ENCODE measurements around the gene CREBL2. TPM values are rescaled to one million over a fixed set of nuclear protein-coding genes. Genes with fewer than 3 reads are reported as not detected.

CREBL2 gene
- total RNA-seq, 1 experiment from 2014 or later: 18.3 TPM

- no peak overlapping the region for H3K18ac ChIP-seq (ENCODE audit: insufficient read length, low read depth, low read length)
- no peak for DNase-seq
- peaks cover 14 to 24% (median 22%) of the 10 kb centered on the region in 3 experiments for H3K36me3 Mint-ChIP-seq (ENCODE audit: insufficient read depth in 1 of 3, low read depth in 3 of 3)
- no peak overlapping the region for H3K14ac ChIP-seq (ENCODE audit: insufficient read depth, low read length)
- no peak overlapping the region for H2BK120ac ChIP-seq (ENCODE audit: low read depth, low read length, poor library complexity, severe bottlenecking)
- H3K27me3 ChIP-seq (ENCODE audit: insufficient read depth, low read length): no peaks in the 10 kb centered on the region
- H2AK5ac ChIP-seq (ENCODE audit: insufficient read length, low read length): no peak overlapping the region
- H4K20me1 ChIP-seq (ENCODE audit: control insufficient read depth, insufficient read depth, insufficient read length): no peaks in the 10 kb centered on the region
- H3K4ac ChIP-seq (ENCODE audit: low read depth, low read length): no peak overlapping the region
- TF ChIP-seq, protein P1, sequence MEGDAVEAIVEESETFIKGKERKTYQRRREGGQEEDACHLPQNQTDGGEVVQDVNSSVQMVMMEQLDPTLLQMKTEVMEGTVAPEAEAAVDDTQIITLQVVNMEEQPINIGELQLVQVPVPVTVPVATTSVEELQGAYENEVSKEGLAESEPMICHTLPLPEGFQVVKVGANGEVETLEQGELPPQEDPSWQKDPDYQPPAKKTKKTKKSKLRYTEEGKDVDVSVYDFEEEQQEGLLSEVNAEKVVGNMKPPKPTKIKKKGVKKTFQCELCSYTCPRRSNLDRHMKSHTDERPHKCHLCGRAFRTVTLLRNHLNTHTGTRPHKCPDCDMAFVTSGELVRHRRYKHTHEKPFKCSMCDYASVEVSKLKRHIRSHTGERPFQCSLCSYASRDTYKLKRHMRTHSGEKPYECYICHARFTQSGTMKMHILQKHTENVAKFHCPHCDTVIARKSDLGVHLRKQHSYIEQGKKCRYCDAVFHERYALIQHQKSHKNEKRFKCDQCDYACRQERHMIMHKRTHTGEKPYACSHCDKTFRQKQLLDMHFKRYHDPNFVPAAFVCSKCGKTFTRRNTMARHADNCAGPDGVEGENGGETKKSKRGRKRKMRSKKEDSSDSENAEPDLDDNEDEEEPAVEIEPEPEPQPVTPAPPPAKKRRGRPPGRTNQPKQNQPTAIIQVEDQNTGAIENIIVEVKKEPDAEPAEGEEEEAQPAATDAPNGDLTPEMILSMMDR (conservative IDR thresholded peaks at IDR 0.05): no peak
- no peak overlapping the region for H4K91ac ChIP-seq (ENCODE audit: insufficient read length, low read depth, low read length)
- no peaks in the 10 kb centered on the region for H3K79me1 ChIP-seq (ENCODE audit: insufficient read depth, low read depth, low read length, poor library complexity, severe bottlenecking)
- no peak overlapping the region for H3K4me2 ChIP-seq (ENCODE audit: insufficient read depth, insufficient read length, low read length)
- no peak overlapping the region for H4K5ac ChIP-seq (ENCODE audit: insufficient read length, low read depth, low read length)
- no peaks in the 10 kb centered on the region for H3K79me2 ChIP-seq (ENCODE audit: insufficient read depth, low read length)
- no peaks in the 10 kb centered on the region for H3K9me3 ChIP-seq (ENCODE audit: control insufficient read depth, low read depth, low read length)
- H3K23me2 ChIP-seq (ENCODE audit: insufficient read length, low read depth, low read length, poor library complexity, severe bottlenecking): no peaks in the 10 kb centered on the region
- no peaks in the 10 kb centered on the region; a peak in 1 of 5 replicates for H3K9me3 Mint-ChIP-seq
- H3K56ac ChIP-seq (ENCODE audit: insufficient read length, low read depth, low read length): no peak overlapping the region
- peaks cover 55 to 59% of the 10 kb centered on the region in 2 experiments for H3K4me1 Mint-ChIP-seq
- H4K8ac ChIP-seq (replicated peaks; ENCODE audit: insufficient read length, low read depth, low read length): no peak overlapping the region
- no peak overlapping the region for H2AFZ ChIP-seq (ENCODE audit: low read length)
- no peak overlapping the region for H3K23ac ChIP-seq (ENCODE audit: insufficient read length, low read depth, low read length)
- H3K27me3 Mint-ChIP-seq (ENCODE audit: low read depth): no peaks in the 10 kb centered on the region
- no peak overlapping the region for H2BK12ac ChIP-seq (ENCODE audit: insufficient read length, low read depth, low read length)
- no peak overlapping the region for H2BK5ac ChIP-seq (ENCODE audit: insufficient read length, low read length)
- H3K4me3 Mint-ChIP-seq: no peak overlapping the region
- H3K9ac ChIP-seq (ENCODE audit: extremely low read depth, insufficient read length, low read length): no peak overlapping the region
- H2BK15ac ChIP-seq (ENCODE audit: low read depth, low read length): no peak overlapping the region
- peak overlapping the region in 1 of 3 experiments; percentile 86; a peak in 3 of 7 replicates for H3K27ac Mint-ChIP-seq
- H3T11ph ChIP-seq (ENCODE audit: low read length): no peak overlapping the region
- no peak overlapping the region for H3K27ac ChIP-seq (ENCODE audit: insufficient read length, low read depth, low read length)
- no peak overlapping the region for H2BK20ac ChIP-seq (ENCODE audit: low read depth, low read length, poor library complexity, severe bottlenecking)
- H3K4me1 ChIP-seq (ENCODE audit: insufficient read depth, low read length): peaks cover 2% of the 10 kb centered on the region; the same call in 1 of the 2 replicates
- WGBS (ENCODE audit: extremely low coverage, insufficient read length, low lambda C conversion rate): no CpG with 5 or more reads among the region's 15 CpGs
These were observed 52.1 kb downstream of the CREBL2 start for GRCh38 chr12:12663644-12664294.
